ENCODE results near the gene ZNF764. TPM values are rescaled to one million over a fixed set of nuclear protein-coding genes. Genes with fewer than 3 reads are reported as not detected.

ZNF764 gene
- total RNA-seq, 4 donors from 2014 or later, result 8.7 to 14.0 (median 11.3) TPM

DNA sequence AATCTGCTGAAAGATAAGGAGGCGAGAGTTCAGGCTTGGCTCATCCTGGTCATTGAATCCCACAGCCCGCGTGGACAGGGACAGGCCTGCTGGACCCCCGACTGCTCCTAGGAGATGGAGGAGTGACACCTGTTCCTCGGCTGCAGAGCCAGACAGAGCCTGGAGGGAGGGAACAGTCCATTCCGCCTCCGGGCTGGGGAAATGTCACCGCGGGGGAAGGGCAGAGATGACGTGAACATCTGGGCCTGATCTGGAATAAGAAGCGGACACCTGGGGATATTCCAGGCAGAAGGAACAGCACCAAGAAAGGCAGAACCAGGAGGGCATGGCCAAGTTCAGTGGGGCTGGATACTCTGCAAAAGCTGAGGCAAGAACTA lies 25.0 kb downstream of the ZNF764 start:
- H3K27me3 ChIP-seq, result no peaks in the 10 kb centered on the region
- 71% methylated on average over 11 of the region's 11 CpGs for WGBS
- DNase-seq (ENCODE audit: extremely low spot score), result no peak
- peak overlapping the region in 2 of 4 donors; percentile 73 to 74 for H3K4me3 ChIP-seq
- intact Hi-C loops (cut with DNase I), result no loop called here
- peaks cover 6 to 30% (median 23%) of the 10 kb centered on the region in 4 donors for H3K36me3 ChIP-seq
- TF ChIP-seq POLR2A (IDR thresholded peaks at IDR 0.05; ENCODE audit: low read depth) (no peak), POLR2AphosphoS5 (IDR thresholded peaks at IDR 0.05) (no peak), EP300 (IDR thresholded peaks at IDR 0.05) (no peak)
- TF ChIP-seq, protein P1, sequence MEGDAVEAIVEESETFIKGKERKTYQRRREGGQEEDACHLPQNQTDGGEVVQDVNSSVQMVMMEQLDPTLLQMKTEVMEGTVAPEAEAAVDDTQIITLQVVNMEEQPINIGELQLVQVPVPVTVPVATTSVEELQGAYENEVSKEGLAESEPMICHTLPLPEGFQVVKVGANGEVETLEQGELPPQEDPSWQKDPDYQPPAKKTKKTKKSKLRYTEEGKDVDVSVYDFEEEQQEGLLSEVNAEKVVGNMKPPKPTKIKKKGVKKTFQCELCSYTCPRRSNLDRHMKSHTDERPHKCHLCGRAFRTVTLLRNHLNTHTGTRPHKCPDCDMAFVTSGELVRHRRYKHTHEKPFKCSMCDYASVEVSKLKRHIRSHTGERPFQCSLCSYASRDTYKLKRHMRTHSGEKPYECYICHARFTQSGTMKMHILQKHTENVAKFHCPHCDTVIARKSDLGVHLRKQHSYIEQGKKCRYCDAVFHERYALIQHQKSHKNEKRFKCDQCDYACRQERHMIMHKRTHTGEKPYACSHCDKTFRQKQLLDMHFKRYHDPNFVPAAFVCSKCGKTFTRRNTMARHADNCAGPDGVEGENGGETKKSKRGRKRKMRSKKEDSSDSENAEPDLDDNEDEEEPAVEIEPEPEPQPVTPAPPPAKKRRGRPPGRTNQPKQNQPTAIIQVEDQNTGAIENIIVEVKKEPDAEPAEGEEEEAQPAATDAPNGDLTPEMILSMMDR (IDR thresholded peaks at IDR 0.05), result no peak
- peaks cover 31 to 45% (median 43%) of the 10 kb centered on the region in 4 donors for H3K4me1 ChIP-seq
- H3K9me3 ChIP-seq, result no peaks in the 10 kb centered on the region
- peak overlapping the region; percentile 89 to 94 (median 93) for H3K27ac ChIP-seq (replicated peaks in 1 of 4)

DNA sequence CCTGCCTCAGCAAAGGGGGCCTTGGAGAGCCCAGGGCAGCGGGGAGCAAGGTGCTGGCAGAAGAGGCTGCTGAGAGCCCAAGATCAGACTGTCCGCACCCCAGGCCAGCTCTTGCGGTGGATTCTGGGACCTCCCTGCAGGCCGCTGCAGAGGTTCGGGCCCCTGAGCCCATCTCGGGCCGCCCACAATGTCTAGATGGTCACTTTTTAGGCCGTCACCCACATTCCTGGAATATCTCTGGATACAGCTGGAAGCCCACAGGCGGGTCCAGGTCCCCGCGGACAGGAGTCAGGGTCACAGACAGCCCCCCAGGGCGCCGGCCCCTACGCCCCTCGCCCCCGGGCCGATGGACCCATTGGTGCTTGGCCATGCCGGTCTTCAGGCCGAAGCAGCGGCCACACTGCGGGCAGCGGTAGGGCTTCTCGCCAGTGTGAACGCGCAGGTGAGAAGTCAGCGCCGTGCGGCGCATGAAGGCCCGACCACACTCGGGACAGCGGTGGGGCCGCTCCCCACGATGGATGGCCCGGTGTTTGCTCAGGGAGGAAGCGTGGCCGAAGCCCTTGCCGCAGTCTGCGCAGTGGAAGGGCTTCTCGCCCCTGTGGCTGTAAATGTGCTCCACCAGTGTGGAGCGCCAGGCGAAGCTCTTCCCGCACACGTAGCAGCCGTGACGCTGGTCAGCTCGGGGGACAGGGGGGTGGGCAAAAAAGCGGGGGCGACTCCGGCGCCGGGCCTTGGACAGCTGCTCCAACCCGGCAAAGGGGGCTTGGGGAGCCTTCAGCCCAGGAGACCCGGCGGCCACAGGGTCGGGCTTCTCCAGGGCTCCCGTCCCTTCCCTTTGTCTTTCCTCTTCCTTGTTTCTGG lies 25.7 kb downstream of the ZNF764 start:
- no peaks in the 10 kb centered on the region for H3K27me3 ChIP-seq
- TF ChIP-seq, protein P1 (IDR thresholded peaks at IDR 0.05), result no peak
- TF ChIP-seq POLR2A (IDR thresholded peaks at IDR 0.05; ENCODE audit: low read depth), result no peak
- no peak for TF ChIP-seq POLR2AphosphoS5 (IDR thresholded peaks at IDR 0.05)
- TF ChIP-seq EP300 (IDR thresholded peaks at IDR 0.05), result no peak
- intact Hi-C loops (cut with DNase I), result no loop called here
- peaks cover 37 to 51% (median 49%) of the 10 kb centered on the region in 4 donors for H3K4me1 ChIP-seq
- 96% methylated on average over 41 of the region's 57 CpGs for WGBS
- DNase-seq (ENCODE audit: extremely low spot score), result no peak
- H3K27ac ChIP-seq (replicated peaks in 1 of 4), result peak overlapping the region in 2 of 4 donors; percentile 93 to 94
- H3K36me3 ChIP-seq, result peaks cover 6 to 30% (median 23%) of the 10 kb centered on the region in 4 donors
- H3K9me3 ChIP-seq, result no peaks in the 10 kb centered on the region
- no peak overlapping the region for H3K4me3 ChIP-seq

DNA sequence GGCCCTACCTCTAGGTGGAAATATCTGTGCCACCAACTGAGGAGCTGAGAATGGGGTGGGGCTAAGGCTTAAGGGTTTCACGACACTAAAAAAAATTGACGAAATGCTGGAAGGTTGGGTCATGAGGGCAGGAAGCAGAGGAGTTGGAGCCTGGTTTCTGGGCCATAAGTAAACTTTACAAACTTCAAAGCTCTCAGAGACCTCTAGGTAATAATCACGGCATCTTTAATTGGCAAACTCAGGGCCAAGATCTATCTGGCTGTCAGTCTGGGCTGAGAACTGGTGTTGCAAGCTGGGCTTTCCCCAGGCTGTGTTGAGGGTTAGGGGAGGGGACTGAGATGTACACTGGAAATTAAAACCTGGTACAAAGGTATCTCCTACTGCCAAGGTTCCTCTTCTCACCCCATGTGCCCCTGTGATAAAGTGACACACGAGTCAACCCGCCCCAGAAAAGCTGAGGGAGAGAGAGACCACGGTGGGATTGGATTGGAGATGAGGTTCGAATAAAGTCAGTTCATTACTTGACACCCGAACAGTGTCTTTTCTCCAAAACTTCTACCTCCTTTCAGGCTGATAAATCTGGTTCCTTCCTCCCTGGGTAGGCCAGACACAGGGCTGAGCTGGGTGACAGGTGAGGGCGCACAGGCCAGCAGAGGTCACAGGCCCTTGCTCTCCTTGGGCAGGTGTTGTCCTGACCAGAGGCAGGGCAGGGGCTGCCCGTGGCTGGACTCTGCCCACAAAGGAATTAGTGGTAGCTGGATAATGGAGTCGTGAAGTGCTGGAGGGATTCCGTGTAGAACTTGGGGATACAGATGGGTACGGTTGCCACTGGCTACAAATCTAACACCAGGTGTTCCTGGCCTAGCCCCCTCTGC lies 27.8 kb downstream of the ZNF764 start:
- no peak overlapping the region for H3K4me3 ChIP-seq
- no peak for DNase-seq (ENCODE audit: extremely low spot score)
- intact Hi-C loops (cut with DNase I), result no loop called here
- H3K4me1 ChIP-seq, result peaks cover 27 to 53% (median 48%) of the 10 kb centered on the region in 4 donors
- H3K9me3 ChIP-seq, result no peaks in the 10 kb centered on the region
- no peak overlapping the region for H3K27ac ChIP-seq (replicated peaks in 1 of 4)
- 84% methylated on average over 13 of the region's 13 CpGs for WGBS
- TF ChIP-seq EP300 (IDR thresholded peaks at IDR 0.05), result no peak
- no peak for TF ChIP-seq POLR2AphosphoS5 (IDR thresholded peaks at IDR 0.05)
- no peak for TF ChIP-seq POLR2A (IDR thresholded peaks at IDR 0.05; ENCODE audit: low read depth)
- TF ChIP-seq, protein P1 (IDR thresholded peaks at IDR 0.05), result no peak
- peaks cover 6 to 30% (median 23%) of the 10 kb centered on the region in 4 donors for H3K36me3 ChIP-seq
- no peaks in the 10 kb centered on the region for H3K27me3 ChIP-seq

DNA sequence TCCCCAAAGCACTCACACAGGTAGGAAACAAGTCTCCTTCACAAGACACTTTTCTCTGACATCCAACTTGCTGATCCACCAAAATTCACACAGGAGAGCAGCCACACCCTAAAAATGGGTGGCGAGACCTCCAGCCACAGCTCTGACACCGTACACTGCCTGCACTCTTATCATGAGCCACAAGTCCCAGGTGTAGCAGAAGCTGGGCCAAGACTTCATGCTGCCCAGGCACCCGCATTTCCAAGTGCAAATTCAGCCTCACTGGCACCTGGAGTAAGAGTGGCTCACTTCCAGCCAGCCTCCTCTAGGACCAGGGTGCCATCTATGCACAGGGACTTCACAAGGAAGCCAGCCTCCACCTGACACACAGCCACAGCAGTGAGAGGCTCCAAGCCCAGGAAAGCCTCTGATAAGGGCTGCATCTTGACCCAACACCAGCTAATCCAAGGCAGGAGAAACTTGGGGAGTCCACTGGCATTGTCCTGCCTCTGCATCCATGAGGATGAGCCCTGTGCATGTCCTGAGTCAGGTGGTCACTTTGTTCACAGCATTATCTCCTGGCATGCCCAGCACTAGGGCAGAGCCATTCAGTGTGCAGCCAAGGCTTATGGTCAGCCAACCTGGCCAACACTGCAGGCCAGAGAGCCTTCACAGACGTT lies 29.2 kb downstream of the ZNF764 start:
- TF ChIP-seq EP300 (IDR thresholded peaks at IDR 0.05), result no peak
- no peak for TF ChIP-seq POLR2AphosphoS5 (IDR thresholded peaks at IDR 0.05)
- TF ChIP-seq, protein P1 (IDR thresholded peaks at IDR 0.05), result no peak
- TF ChIP-seq POLR2A (IDR thresholded peaks at IDR 0.05; ENCODE audit: low read depth), result no peak
- H3K9me3 ChIP-seq, result no peaks in the 10 kb centered on the region
- 86% methylated on average over 3 of the region's 4 CpGs for whole genome bisulfite sequencing
- peak overlapping the region; percentile 97 to 98 (median 98) for H3K27ac ChIP-seq (replicated peaks in 1 of 4)
- no peak overlapping the region for H3K4me3 ChIP-seq
- peaks cover 31 to 61% (median 50%) of the 10 kb centered on the region in 4 donors for H3K4me1 ChIP-seq
- no peaks in the 10 kb centered on the region for H3K27me3 ChIP-seq
- DNase-seq (ENCODE audit: extremely low spot score), result no peak
- intact Hi-C loops (cut with DNase I), result no loop called here
- H3K36me3 ChIP-seq, result peaks cover 10 to 41% (median 33%) of the 10 kb centered on the region in 4 donors

Measured in esophagus muscularis mucosa (tissue), 4 donors.